HG02885 (cell line): ENCODE data around the gene LHFPL2.
"Not testable (repeated sequence)": the region's sequence is repeated elsewhere in the genome, so short reads cannot be mapped to it uniquely, and the experiment has no call there.

Experiments used
- ATAC-seq: cut with Tn5 transposase; IDR thresholded peaks from one replicate; pipeline ENCODE4 v1.9.1; 2021; ENCODE audit warnings: mild to moderate bottlenecking; ENCODE audit not compliant: unreplicated experiment, poor library complexity

LHFPL2 gene, protein sequence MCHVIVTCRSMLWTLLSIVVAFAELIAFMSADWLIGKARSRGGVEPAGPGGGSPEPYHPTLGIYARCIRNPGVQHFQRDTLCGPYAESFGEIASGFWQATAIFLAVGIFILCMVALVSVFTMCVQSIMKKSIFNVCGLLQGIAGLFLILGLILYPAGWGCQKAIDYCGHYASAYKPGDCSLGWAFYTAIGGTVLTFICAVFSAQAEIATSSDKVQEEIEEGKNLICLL

DNA sequence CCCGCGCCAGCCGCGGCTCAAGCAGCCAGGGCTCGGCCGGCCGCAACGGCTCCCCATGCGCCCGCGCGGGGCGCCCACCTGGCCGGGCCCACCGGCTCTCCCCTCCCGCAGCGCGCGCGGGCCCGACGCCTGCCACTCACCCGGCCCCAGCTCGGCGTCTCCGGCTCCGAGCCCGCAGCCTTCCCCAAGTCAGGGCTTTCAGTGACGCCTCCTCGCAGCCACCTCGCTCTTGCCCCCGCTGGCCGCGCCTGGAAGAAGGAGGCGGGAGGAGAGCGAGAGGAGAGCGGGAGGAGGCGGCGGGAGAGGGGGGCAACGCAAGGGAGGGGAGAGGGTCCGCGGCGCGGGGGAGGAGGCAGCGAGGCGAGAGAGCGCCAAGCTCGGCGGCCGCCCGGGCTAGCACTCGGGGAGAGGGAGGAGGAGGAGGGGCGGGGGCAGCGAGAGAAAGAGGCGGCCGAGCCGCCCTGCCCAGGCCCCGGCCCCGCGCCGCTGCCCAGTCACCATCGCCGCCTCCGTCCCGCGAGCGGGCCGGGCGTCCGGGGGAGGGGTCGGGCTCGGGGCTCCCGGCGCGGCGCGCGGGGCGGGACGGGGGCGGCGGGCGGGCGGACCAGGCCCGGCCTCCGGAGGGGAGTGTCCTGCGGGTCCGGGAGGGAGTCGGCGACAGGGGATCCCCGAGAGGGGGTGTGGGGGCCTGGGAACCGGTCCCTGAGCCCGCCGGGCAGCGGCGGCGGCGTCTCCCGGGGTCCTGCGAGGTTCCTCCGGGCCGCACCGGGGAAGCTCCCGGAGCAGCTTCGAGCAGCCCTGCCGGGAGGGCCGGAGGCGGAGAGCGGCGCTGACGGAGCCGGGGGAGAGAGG is at the start of gene LHFPL2:
TSS of gene LHFPL2 (minus strand) at position 414 of the 852 bp plus-strand sequence. CDS start 138,559 bp downstream, outside the sequence.
- peak; percentile 69 for ATAC-seq

DNA sequence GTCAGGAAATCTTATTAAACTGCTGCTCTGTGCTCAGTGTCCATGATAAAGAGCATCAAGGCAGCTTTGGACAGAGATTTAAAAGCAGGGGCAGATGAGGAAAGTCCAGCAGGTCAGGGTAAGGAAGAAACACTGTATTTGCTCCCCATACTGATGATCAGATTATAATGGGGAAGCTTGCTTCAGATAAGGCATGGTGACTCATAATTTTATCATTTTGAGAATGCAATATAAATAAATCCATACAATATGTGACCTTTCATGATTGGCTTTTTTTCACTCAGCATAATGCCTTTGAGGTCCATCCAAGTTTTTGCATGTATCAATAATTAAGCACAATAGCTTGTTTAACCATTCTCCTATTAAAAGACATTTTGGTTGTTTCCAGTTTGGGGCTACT is 48.1 kb upstream of the LHFPL2 start:
- no peak for ATAC-seq

DNA sequence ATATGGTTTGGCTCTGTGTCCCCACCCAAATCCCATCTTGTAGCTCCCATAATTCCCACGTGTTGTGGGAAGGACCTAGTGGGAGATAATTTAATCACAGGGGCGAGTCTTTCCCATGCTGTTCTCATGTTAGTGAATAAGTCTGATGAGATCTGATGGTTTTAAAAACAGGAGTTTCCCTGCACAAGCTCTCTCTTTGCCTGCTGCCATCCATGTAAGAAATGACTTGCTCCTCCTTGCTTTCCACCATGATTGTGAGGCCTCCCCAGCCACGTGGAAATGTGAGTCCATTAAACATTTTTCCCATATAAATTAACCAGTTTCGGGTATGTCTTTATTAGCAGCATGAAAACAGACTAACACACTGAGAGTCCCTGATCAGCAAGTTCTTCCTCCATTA is 47.5 kb upstream of the LHFPL2 start:
- ATAC-seq, result not testable (repeated sequence)

DNA sequence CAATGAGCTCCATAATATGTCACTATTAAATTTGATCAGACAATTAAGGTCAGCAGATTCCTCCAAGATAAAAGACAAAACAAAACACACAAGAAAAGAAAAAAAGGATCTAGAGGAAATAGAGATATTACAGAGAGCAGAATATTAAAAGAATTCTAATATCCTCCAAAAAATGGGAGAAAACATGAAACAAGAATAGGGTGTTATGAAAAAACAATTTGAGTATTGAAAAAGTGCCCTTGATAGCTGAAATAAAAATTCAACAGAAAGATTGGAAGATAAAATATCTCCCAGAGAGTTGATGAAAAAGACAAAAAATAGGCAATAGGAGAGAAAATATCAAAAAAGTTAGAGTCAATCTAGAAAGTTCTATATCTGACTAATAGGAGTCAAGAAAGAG is 44.8 kb upstream of the LHFPL2 start:
- ATAC-seq, result no peak

DNA sequence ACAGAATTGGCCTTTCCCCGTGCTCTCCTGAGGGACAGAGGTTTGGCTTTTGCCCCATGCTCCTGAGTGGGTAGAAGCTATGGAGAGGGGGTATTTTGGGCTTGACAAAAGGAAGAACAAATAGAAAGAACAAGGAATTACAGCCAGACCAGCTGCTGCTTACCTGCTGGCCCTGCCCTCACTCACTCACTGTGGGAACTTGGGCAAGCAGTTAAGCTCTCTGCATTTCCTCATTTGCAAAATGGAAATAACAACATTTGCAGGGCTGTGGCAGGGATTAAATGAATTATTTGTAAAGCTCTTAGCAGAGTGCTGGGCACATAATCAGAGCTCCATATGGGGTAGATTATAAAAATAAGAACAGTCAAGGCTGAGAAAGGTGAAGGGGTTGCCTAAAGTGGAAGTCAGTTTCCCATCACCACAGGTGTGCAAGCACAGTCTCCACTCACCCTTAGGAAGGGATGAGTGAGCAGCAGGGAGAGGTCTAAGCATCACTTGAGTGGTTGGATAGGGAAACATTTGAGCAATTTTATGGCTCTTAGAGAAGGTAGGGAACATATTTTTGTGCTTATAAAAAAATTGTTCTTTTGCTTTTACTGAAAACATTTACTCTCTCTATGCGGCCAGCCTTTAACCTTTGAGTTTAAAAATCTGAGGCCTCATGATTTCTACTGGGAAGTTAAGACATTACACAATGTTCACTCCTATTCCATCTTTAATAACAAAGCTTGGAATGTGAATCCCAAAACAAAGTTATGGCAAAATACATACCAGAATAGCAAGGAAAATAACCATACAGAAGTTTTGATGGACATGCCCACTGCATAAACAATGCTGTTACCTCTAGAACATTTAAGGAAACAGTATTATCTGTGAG is 42.8 kb upstream of the LHFPL2 start:
- ATAC-seq, result no peak

DNA sequence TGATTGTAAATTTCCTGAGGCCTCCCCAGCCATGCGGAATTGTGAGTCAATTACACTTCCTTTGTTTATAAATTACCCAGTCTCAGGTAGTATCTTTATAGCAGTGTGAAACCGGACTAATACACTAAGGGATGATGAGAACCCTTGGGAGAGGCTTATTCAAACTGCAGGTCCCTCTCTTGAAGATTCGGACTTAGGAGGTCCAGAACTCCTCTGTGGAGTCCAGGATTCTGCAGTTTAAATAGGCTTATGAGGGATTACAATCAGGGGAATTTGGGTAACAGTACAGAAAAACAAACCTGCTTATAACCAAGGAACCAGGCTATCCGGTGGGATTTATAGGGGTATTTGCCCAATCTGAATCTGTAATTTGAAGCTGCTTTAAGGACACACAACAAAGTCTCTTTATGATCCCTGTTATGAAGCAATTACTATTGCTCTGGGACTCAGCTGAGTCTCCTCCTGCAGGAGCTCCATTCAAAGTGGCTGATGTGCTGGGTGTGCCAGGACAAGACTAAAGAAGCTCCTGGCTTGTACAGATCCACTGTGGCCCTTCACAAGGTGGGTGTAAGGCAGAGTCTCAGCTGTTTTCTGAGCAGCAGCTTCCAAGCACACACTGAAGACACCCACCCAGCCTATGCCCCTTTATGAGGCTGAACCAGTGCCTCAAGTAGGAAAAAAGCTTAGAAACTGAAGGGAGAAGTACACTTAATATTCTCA is 41.8 kb upstream of the LHFPL2 start:
- no peak for ATAC-seq

DNA sequence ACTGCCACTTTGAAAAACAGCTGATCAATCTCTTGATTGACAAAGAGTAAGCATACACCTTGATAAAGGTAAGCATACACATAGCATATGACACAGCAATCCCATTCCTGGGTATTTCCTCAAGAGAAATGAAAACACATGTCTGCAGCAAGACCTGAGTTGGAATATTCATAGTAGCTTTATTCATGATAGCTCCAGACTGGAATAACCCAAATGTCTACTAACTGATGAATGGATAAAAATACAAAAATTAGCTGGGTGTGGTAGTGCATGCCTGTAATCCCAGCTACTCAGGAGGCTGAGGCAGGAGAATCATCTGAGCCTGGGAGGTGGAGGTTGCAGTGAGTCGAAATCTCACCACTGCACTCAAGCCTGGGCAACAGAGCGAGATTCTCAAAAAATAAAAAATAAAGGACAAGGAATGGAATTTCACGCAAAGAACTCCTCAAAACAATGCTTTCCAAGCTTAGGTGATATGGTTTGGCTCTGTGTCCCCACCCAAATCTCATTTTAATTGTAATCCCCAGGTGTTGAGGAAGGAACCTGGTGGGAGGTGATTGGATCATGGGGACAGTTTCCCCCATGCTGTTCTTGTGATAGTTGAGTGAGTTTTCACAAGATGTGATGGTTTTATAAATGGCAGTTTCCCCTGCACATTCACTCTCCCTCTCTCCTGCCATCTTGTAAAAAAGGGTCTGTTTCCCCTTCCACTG is 41.1 kb upstream of the LHFPL2 start:
- ATAC-seq, result no peak

DNA sequence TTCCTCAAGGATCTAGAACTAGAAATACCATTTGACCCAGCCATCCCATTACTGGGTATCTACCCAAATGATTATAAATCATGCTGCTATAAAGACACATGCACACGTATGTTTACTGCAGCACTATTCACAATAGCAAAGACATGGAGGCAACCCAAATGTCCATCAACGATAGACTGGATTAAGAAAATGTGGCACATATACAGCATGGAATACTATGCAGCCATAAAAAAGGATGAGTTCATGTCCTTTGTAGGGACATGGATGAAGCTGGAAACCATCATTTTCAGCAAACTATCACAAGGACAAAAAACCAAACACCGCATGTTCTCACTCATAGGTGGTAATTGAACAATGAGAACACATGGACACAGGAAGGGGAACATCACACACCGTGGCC is 38.9 kb upstream of the LHFPL2 start:
- ATAC-seq, result not testable (repeated sequence)

DNA sequence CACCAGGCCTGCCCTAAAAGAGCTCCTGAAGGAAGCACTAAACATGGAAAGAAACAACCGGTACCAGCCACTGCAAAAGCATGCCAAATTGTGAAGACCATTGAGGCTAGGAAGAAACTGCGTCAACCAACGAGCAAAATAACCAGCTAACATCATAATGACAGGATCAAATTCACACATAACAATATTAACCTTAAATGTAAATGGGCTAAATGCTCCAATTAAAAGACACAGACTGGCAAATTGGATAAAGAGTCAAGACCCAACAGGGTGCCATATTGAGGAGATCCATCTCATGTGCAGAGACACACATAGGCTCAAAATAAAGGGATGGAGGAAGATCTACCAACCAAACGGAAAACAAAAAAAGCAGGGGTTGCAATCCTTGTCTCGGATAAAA is 35.3 kb upstream of the LHFPL2 start:
- ATAC-seq, result not testable (repeated sequence)

DNA sequence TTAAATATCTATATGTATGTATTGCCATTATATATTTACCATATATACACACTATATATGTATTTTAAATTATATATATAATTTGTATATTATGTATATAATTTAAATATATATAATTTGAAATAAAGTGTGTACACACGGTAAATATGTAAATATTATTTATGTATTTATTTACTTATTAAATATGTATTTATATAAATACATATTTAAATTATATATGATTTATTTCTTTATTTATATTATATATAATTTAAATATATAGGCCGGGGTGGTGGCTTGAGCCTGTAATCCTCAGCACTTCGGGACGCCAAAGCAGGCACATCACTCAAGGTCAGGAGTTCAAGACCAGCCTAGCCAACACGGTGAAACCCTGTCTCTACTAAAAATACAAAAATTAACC is 31.3 kb upstream of the LHFPL2 start:
- no peak for ATAC-seq

DNA sequence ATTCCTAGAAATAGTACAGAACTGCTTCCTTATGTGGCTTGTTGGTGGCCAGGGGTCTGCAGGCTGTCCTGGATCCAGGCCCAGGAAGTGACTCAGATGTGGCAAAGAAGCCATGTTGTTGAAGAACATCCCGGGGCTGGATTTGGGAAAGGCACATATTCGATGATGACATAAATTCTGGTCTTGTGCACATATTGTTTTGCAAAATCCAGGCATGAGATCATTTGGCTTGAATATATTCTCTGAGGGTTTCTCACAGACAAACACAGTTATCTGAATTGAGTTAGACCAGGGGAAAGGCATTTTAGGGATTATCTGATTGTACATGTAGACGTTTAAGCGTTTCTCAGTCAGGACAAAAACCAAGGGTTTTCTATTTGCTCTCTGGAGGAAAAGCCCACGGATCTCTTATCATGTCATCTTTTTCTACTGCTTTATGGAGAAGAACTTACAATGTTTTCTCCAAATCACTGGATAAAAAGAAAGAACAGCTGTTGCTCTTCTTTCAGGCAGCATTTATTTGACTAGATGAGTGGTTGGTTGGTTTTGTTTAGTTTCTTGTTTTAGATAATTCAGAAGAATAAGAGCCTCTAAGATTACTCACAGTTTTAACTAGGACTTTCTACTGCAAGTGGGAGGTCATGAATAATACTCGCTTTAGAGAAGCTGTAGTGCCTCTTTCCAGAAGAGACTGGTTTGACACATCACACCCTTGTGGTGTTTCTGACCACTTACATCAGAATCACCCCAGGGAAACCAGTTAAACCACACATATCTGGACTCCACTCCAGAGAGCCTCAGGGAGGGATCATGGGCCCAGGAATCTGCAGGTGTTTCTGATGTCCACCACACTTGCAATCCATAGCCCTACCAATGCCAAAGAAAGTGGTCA is 29.5 kb upstream of the LHFPL2 start:
- peak; percentile 73 for ATAC-seq

DNA sequence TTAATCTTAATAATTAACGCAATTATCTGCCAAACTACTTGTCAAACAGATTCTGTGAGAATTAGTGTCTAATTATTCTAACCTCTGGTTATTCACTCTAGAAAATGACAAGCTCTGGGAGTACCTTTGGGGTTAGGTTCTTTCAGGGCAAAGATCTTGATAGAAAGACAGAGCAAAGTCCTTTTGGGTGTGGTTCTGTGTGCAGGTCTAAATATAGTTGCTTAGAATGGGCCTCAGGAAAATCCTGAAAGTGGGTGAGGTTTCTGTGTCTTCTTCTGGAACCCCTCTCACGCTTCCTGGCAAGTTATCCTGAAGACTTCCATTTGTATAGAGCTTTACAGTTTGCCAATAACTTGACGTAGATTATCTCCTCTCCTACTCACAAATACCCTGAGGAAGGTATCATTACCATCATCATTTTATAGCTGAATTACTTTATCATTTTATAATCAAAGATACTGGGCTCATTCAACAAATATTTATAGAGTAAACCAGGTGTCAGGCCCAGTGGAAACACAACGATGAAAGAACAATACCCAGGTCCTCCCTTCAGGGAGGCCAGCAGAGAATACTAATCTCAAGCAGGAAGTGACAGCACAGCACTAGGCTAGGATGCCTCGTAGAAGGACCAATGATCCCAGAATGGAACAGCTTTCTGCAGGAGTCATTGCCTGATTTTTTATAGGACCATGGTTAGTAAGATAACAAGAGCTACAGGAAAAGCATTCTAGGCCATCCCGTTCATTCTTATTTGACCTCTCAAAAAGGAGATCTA is 27.6 kb upstream of the LHFPL2 start:
- no peak for ATAC-seq

DNA sequence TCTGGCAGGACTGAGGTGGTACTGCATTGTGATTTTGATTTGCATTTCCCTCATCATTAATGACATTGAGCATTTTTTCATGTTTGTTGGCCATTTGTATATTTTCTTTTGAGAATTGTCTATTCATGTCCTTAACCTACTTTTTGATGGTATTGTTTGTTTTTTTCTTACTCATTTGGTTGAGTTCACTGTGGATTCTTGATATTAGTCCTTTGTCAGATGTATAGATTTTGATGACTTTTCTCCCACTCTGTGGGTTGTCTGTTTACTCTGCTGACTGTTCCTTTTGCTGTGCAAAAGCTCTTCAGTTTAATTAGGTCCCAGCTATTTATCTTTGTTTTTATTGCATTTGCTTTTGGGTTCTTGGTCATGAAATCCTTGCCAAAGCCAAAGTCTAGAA is 25.3 kb upstream of the LHFPL2 start:
- ATAC-seq, result not testable (repeated sequence)

DNA sequence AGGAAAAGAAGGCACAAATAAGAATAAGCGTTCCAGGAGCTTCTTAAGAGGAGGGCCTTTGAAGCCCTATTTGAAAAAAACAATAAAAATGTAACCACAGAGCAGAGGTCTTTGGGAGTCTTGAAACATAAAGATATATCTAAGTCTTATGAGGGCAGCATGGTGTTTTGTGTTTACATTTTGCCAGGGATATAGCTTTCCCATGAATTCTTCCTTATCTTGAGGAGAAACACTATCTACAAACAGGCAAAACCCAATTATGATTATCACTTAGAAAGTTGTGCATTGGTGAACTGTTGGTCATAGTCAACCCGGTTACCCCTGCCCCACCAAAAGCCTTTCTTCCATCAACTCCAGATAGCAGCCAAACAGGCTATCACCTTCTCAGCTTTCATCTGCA is 23.6 kb upstream of the LHFPL2 start:
- no peak for ATAC-seq

DNA sequence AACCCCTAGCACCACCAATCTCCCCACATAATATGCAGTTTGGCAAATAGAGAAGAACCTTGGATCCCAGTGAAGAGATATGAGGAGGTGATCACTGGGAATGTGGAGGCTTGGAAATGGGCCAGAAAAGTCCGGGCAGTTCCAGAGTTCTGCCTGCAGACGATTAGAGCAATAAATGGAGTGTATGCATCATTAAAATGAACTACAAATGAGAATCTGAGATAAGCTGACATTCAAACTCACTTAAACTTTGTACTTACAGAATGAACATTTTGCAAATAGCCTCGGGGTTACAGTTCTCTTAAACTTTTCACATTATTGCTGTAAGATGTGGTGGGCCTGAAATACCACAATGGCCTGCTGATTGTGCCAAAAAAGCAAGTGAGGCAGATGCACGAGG is 23.0 kb upstream of the LHFPL2 start:
- no peak for ATAC-seq

DNA sequence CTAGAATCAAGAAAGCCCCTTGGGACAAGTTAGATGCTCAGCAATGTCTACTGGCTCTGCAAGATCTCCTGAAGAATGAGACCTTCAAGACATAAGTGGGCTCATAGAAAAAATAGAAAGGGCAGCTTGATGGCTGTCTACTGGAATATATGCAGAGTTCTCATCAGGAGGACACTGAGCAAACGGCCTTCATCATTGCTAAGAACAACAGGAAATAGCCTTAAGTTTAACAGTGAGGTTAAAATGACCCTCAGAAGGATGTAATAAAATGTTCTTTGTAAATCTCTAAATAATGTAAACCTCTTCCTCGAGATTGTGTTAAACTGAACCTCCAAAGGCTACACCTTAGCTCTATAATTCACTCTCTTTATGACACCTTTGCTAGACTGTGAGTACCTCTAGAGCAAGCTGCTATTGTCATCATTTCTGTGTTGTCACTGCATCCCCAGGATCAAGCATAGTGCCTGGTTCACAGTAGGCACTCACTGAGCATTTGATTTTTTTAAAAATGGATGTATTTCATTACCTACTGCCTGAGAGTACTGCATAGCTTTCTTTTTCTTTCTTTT is 22.2 kb upstream of the LHFPL2 start:
- ATAC-seq, result no peak

DNA sequence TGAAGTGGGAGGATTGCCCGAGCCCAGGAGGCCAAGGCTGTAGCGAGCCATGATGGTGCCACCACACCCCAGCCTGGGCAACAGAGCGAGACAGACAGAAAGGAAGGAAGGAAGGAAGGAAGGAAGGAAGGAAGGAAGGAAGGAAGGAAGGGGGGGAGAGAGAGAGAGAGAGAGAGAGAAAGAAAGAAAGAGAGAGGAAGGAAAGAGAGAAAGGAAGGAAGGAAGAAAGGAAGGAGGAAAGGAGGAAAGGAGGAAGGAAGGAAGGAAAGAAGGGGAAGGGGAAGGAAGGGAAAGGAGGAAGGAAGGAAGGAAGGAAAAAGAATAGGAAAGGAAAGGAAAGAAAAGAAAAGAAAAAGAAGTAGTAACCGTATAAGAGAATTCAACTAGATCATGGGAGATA is 20.8 kb upstream of the LHFPL2 start:
- ATAC-seq, result no peak
